Upper lobe of left lung (tissue), 6 donors: ENCODE results near the gene UNC5C. TPM values are rescaled to one million over a fixed set of nuclear protein-coding genes. Genes with fewer than 3 reads are reported as not detected.

Experiments used
- ATAC-seq, 2 donors: fragments of 200-7000 bp; cut with Tn5 transposase; one replicate each; pipeline ENCODE4 v1.9.1; 2022; ENCODE audit warnings: mild to moderate bottlenecking in 2 of 2, moderate library complexity in 2 of 2; ENCODE audit not compliant: low FRiP score in 2 of 2
- DNase-seq, 2 donors: peaks; one replicate each; pipeline ENCODE4 v3.0.0-alpha.2; 2019 to 2020
- H3K27ac ChIP-seq, 4 donors: fragments of 200-600 bp; sonication (generic); one replicate each; pipeline ENCODE4 v1.5.1; 2016 to 2019
- H3K27me3 ChIP-seq, 4 donors: fragments of 200-600 bp; sonication (generic); one replicate each; pipeline ENCODE4 v1.5.1; 2017 to 2019
- H3K36me3 ChIP-seq, 4 donors: fragments of 200-600 bp; sonication (generic); one replicate each; pipeline ENCODE4 v1.5.1; 2016 to 2019
- H3K4me1 ChIP-seq, 4 donors: fragments of 200-600 bp; sonication (generic); one replicate each; pipeline ENCODE4 v1.5.1; 2018 to 2019
- H3K4me3 ChIP-seq, 4 donors: fragments of 200-600 bp; sonication (generic); one replicate each; pipeline ENCODE4 v1.5.1; 2017 to 2019; ENCODE audit warnings: mild to moderate bottlenecking in 2 of 4, moderate library complexity in 1 of 4
- H3K9me3 ChIP-seq, 4 donors: fragments of 200-600 bp; sonication (generic); one replicate each; pipeline ENCODE4 v1.5.1; 2018 to 2019
- EP300 ChIP-seq, 4 donors: sonication (generic); formaldehyde crosslinking; IDR thresholded peaks; one replicate each; pipeline ENCODE4 v1.5.1; 2017; ENCODE audit warnings: antibody characterized with exemption in 4 of 4, control low read depth in 2 of 4
- POLR2A ChIP-seq, 4 donors: fragments of 450-650 bp; IDR thresholded peaks; one replicate each; pipeline ENCODE4 v1.5.1; 2016 to 2017; ENCODE audit warnings: antibody characterized with exemption in 4 of 4, mild to moderate bottlenecking in 2 of 4
- POLR2AphosphoS5 ChIP-seq, 2 donors: sonication (generic); formaldehyde crosslinking; IDR thresholded peaks; one replicate each; pipeline ENCODE4 v1.5.1; 2017; ENCODE audit warnings: antibody characterized with exemption in 2 of 2
- WGBS, 2 donors: methylation state at CpG; one replicate each; pipeline ENCODE4 v1.1.5; 2017 to 2018; 5-methylcytosine and 5-hydroxymethylcytosine counted together
- total RNA-seq, 6 donors: library from RNA; depleted of rRNA in 4 of 6; stranded (reverse); fragments of >200 nt in 4 of 6; gene quantifications; one replicate each; pipeline versions ENCODE4 v1.1.0 to v1.2.1, GENCODE V29; 2016 to 2021
- TF ChIP-seq, protein P1 (sequence below), 6 experiments: fragments of 450-650 bp in 4 of 6; fragments of 200-600 bp in 2 of 6; sonication (generic) in 2 of 6; IDR thresholded peaks; one replicate each; pipeline ENCODE4 v1.5.1; 2016 to 2019; ENCODE audit warnings: antibody characterized with exemption in 6 of 6
- donor health status: DM: no; HTN: no; CAD: no; lungs with moderate emphysema.
- donor health status: DM: no; HTN: yes; CAD: no; lungs with severe emphysema.

The UNC5C gene
- total RNA-seq, 6 donors from 2014 or later: 1.8 to 14.7 (median 3.2) TPM

DNA sequence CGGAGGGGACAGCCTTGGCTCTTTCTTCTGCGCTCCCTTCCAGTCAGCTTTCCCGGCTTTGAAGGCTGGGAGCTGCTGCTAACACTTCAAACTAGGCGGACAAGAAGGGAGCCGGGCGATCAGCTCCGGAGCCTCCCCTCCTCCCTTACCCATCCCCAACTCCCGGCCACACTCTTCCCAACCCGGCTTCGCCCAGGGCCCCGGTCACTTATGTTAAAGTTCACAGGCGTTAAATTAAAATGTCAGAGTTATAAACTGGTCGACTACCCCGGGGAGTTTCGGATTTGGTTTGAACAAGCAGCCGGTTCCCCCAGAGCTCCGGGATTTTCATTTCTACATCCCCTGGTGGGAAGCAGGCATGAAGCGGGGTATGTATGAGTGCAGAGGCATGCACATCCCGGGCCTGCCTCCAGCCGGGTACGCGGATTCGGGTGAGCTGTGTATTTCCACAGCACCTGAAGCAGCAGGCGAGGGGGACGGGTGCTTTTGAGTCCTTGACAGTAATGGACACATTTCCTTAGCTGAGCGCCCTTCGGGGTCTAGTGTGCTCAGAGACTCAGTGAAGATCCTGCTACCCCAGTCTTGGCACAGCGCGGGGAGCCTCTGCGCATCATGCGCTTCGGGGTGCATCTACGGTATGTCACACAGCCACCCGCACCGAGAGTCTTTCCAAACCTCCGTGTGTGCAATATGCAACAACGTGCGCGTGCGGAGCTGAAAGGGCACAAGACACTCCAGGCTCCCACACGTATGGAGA, 880 bp downstream of the UNC5C start:
- 4% methylated on average over 29 to 41 of the region's 41 CpGs for WGBS, 2 donors
- H3K27me3 ChIP-seq: peaks cover 0 to 9% (median 4%) of the 10 kb centered on the region in 4 donors
- peak overlapping the region; percentile 68 to 86 (median 81) for H3K27ac ChIP-seq
- H3K4me1 ChIP-seq: peaks cover 4 to 26% (median 21%) of the 10 kb centered on the region in 4 donors
- no peaks in the 10 kb centered on the region for H3K36me3 ChIP-seq
- H3K9me3 ChIP-seq: no peaks in the 10 kb centered on the region
- no peak for TF ChIP-seq POLR2AphosphoS5 (IDR thresholded peaks at IDR 0.05)
- TF ChIP-seq EP300 (IDR thresholded peaks at IDR 0.05): no peak
- TF ChIP-seq, protein P1, sequence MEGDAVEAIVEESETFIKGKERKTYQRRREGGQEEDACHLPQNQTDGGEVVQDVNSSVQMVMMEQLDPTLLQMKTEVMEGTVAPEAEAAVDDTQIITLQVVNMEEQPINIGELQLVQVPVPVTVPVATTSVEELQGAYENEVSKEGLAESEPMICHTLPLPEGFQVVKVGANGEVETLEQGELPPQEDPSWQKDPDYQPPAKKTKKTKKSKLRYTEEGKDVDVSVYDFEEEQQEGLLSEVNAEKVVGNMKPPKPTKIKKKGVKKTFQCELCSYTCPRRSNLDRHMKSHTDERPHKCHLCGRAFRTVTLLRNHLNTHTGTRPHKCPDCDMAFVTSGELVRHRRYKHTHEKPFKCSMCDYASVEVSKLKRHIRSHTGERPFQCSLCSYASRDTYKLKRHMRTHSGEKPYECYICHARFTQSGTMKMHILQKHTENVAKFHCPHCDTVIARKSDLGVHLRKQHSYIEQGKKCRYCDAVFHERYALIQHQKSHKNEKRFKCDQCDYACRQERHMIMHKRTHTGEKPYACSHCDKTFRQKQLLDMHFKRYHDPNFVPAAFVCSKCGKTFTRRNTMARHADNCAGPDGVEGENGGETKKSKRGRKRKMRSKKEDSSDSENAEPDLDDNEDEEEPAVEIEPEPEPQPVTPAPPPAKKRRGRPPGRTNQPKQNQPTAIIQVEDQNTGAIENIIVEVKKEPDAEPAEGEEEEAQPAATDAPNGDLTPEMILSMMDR (IDR thresholded peaks at IDR 0.05): no peak
- TF ChIP-seq POLR2A (IDR thresholded peaks at IDR 0.05): no peak
- DNase-seq (peak in 1 of 2 donors; percentile 47), ATAC-seq (peak; percentile 15 to 41)
- H3K4me3 ChIP-seq: peak overlapping the region; percentile 46 to 65 (median 60)

GRCh38 chr4:95546866-95547714, 1.7 kb downstream of the UNC5C start:
- WGBS, 2 donors: 23 to 28% methylated on average over 22 of the region's 22 CpGs
- no peaks in the 10 kb centered on the region for H3K36me3 ChIP-seq
- ATAC-seq (no peak), DNase-seq (no peak)
- H3K4me1 ChIP-seq: peaks cover 4 to 26% (median 21%) of the 10 kb centered on the region in 4 donors
- TF ChIP-seq EP300 (IDR thresholded peaks at IDR 0.05): no peak
- TF ChIP-seq POLR2AphosphoS5 (IDR thresholded peaks at IDR 0.05): no peak
- TF ChIP-seq, protein P1 (IDR thresholded peaks at IDR 0.05): no peak
- TF ChIP-seq POLR2A (IDR thresholded peaks at IDR 0.05): no peak
- peak overlapping the region in 3 of 4 donors; percentile 46 to 65 (median 57) for H3K4me3 ChIP-seq
- peaks cover 0 to 9% (median 4%) of the 10 kb centered on the region in 4 donors for H3K27me3 ChIP-seq
- no peaks in the 10 kb centered on the region for H3K9me3 ChIP-seq
- peak overlapping the region; percentile 68 to 86 (median 81) for H3K27ac ChIP-seq

DNA sequence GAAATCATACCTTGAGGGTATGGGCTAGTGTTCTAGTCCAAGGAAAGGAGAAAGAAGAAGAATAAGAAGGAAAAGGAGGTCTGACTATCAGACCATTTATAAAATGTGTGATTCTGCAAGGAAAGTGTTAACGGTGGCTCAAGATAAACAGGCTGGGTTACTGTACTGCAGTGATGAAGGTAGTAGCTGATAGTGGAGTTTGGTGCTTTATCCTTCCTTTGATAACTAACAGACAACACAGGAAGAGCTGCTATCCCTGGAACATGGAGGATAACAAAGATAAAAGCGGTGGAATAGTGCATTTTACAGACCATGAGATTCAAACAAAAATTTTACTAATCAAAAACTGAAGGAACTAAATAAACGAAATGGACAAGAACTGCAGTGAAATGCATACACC, 2.6 kb downstream of the UNC5C start:
- no peaks in the 10 kb centered on the region for H3K9me3 ChIP-seq
- no peak for DNase-seq
- peak overlapping the region in 2 of 4 donors; percentile 57 to 65 for H3K4me3 ChIP-seq
- peaks cover 4 to 26% (median 21%) of the 10 kb centered on the region in 4 donors for H3K4me1 ChIP-seq
- TF ChIP-seq, protein P1 (IDR thresholded peaks at IDR 0.05): no peak
- TF ChIP-seq POLR2A (IDR thresholded peaks at IDR 0.05) (no peak), POLR2AphosphoS5 (IDR thresholded peaks at IDR 0.05) (no peak), EP300 (IDR thresholded peaks at IDR 0.05) (no peak)
- 35 to 43% methylated on average over 3 of the region's 3 CpGs for WGBS, 2 donors
- H3K27ac ChIP-seq: peak overlapping the region in 2 of 4 donors; percentile 8 to 58
- ATAC-seq: no peak
- peaks cover 0 to 9% (median 4%) of the 10 kb centered on the region in 4 donors for H3K27me3 ChIP-seq
- H3K36me3 ChIP-seq: no peaks in the 10 kb centered on the region

- peaks cover 4 to 26% (median 21%) of the 10 kb centered on the region in 4 donors for H3K4me1 ChIP-seq
- no peaks in the 10 kb centered on the region for H3K9me3 ChIP-seq
- peak overlapping the region in 1 of 4 donors; percentile 65 for H3K4me3 ChIP-seq
- DNase-seq (peak in 1 of 2 donors; percentile 55), ATAC-seq (no peak)
- peak overlapping the region in 1 of 4 donors; percentile 58 for H3K27ac ChIP-seq
- peaks cover 0 to 9% (median 4%) of the 10 kb centered on the region in 4 donors for H3K27me3 ChIP-seq
- 56 to 85% methylated on average over 6 of the region's 6 CpGs for whole genome bisulfite sequencing, 2 donors
- no peaks in the 10 kb centered on the region for H3K36me3 ChIP-seq
- no peak for TF ChIP-seq POLR2AphosphoS5 (IDR thresholded peaks at IDR 0.05)
- TF ChIP-seq POLR2A (IDR thresholded peaks at IDR 0.05): no peak
- TF ChIP-seq, protein P1 (IDR thresholded peaks at IDR 0.05): no peak
Observed at GRCh38 chr4:95545546-95545945, 3.2 kb downstream of the UNC5C start.
